Lower leg skin (tissue), 3 donors: ENCODE data around the gene CLEC11A.

Source experiments
- CTCF ChIP-seq, 3 donors: fragments of 450-650 bp; IDR thresholded peaks; one replicate each; pipeline ENCODE4 v1.5.1; 2016; ENCODE audit warnings: antibody characterized with exemption in 3 of 3, mild to moderate bottlenecking in 3 of 3, moderate library complexity in 2 of 3
- POLR2A ChIP-seq, 2 donors: fragments of 450-650 bp; IDR thresholded peaks; one replicate each; pipeline ENCODE4 v1.6.1; 2016 to 2017; ENCODE audit warnings: antibody characterized with exemption in 2 of 2, mild to moderate bottlenecking in 1 of 2, moderate library complexity in 1 of 2

GRCh38 chr19:50735869-50736268, 12.7 kb downstream of the CLEC11A start:
- TF ChIP-seq CTCF (IDR thresholded peaks at IDR 0.05) (no peak), POLR2A (IDR thresholded peaks at IDR 0.05) (no peak)
